HepG2 (cell line): Measurements from ENCODE around the gene ZNF700. TPM values are rescaled to one million over a fixed set of nuclear protein-coding genes. Genes with fewer than 3 reads are reported as not detected.
A peak's percentile ranks its signal among the peaks of the same experiment; 100 is the strongest.

Experiments used
- ATF6 ChIP-seq: sonication (generic); formaldehyde crosslinking; conservative IDR thresholded peaks from 2 replicates; pipeline ENCODE4 v1.4.0; 2020; ENCODE audit warnings: missing genetic modification reagents
- BORCS8-MEF2B ChIP-seq: sonication (generic); formaldehyde crosslinking; IDR thresholded peaks from 2 replicates; pipeline ENCODE4 v1.8.0; 2022; ENCODE audit warnings: mild to moderate bottlenecking, missing genetic modification reagents
- CEBPG ChIP-seq: IDR thresholded peaks from 2 replicates; pipeline ENCODE4 v1.6.1; 2016
- HCFC1 ChIP-seq: fragments of 150-350 bp; IDR thresholded peaks from 2 replicates; pipeline ENCODE4 v1.6.1; 2014; ENCODE audit warnings: low read depth, low read length
- KMT2B ChIP-seq: IDR thresholded peaks from 2 replicates; pipeline ENCODE4 v1.6.1; 2016; ENCODE audit warnings: missing genetic modification reagents, missing compliant biosample characterization
- MXI1 ChIP-seq: IDR thresholded peaks from 3 replicates; pipeline ENCODE4 v1.6.1; 2012; ENCODE audit warnings: low read depth, low read length, inconsistent platforms, borderline replicate concordance
- RAD21 ChIP-seq: fragments of 450-650 bp; formaldehyde crosslinking; IDR thresholded peaks from 2 replicates; pipeline ENCODE4 v1.5.0; 2020; ENCODE audit warnings: mild to moderate bottlenecking
- TBX3 ChIP-seq: fragments of 450-650 bp; IDR thresholded peaks from 2 replicates; pipeline ENCODE4 v1.6.1; 2017; ENCODE audit warnings: antibody characterized with exemption, mild to moderate bottlenecking, inconsistent platforms, borderline replicate concordance
- ZBTB7A ChIP-seq: sonication (generic); formaldehyde crosslinking; IDR thresholded peaks from 2 replicates; pipeline ENCODE4 v1.8.0; 2022; ENCODE audit warnings: mild to moderate bottlenecking, missing genetic modification reagents
- polyA plus RNA-seq, 8 experiments: library from polyadenylated mRNA; depleted of rRNA in 3 of 8; stranded (reverse) in 7 of 8; unstranded in 1 of 8; fragments of >200 nt; fragmentation: Illumina TruSeq in 4 of 8; extraction: Trizol in 4 of 8; gene quantifications; 2 replicates each; pipeline versions ENCODE4 v1.2.1 to v1.2.3, GENCODE V29; 2011 to 2016; ENCODE audit warnings: low read depth in 4 of 8, missing spikeins in 1 of 8, mixed read lengths in 1 of 8; ENCODE audit not compliant: insufficient read depth in 1 of 8
- total RNA-seq, 5 experiments: library from RNA; depleted of rRNA; stranded (reverse); fragments of >200 nt; fragmentation: Illumina TruSeq; extraction: Trizol; gene quantifications; 2 replicates each; pipeline ENCODE4 v1.2.3, GENCODE V29; 2016; ENCODE audit warnings: low read depth in 1 of 5
- TF ChIP-seq, protein P1 (sequence below): sonication (generic); formaldehyde crosslinking; IDR thresholded peaks from 2 replicates; pipeline ENCODE4 v1.8.1; 2023; ENCODE audit warnings: missing genetic modification reagents, mild to moderate bottlenecking, borderline replicate concordance
- TF ChIP-seq, protein P2 (sequence below): sonication (generic); formaldehyde crosslinking; IDR thresholded peaks from 2 replicates; pipeline ENCODE4 v1.4.0; 2020; ENCODE audit warnings: missing genetic modification reagents
- TF ChIP-seq, protein P3 (sequence below): sonication (generic); formaldehyde crosslinking; IDR thresholded peaks from one replicate; pipeline ENCODE4 v1.5.1; 2020; ENCODE audit warnings: mild to moderate bottlenecking, missing genetic modification reagents; ENCODE audit errors: not compliant biosample characterization

ZNF700 gene
- total and polyA plus RNA-seq, 2 of the 13 experiments (the other 11 are each of a cell fraction or from before 2014, with no cell fraction given), result 6.0 to 12.8 TPM

DNA sequence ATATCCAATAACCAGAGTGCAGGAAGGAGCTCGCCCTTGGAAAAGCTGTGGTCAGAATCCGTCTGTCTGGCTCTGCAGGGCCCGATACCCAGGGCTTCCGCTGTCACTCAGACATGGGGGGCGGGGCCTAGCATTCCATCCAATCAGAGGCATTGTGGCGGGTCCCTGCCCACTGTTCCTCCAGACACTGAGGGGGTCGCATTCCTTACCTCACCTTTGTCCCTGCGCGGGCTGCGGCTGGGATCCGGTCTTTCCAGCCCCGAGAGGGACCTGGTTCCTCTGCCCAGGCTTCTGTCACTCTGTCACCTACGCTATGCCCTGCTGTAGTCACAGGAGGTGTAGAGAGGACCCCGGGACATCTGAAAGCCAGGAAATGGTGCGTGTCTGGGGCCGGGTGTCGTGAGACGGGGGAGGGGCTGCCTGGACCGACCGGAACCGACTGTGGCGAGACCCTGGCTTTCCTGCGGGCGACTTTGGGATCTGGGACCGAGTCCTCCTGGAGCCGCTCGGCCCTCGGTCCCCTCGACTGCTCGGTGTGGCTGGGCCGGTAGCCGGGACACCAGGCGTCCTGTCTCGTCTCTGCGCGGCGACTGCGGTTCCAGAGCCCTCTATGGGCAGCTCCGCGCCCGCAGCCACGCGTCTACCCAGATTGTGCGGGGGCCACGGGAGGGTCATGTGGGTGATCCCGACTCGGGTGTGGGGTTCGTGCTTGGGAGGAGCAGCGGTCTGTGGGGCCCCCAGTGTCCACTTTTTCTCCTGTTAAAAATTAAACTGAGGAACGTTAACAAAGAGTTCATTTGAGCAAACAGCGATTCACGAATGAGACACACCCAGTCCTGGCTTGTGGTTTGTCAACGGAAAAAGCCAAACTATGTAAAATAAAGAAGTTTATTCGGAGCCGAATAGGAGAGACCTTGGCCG, 37.0 kb upstream of the ZNF700 start, which contains the start of gene ZNF69 (continued):
- TF ChIP-seq, protein P1, sequence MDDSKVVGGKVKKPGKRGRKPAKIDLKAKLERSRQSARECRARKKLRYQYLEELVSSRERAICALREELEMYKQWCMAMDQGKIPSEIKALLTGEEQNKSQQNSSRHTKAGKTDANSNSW (CRISPR knock-in tag), result peak; percentile 30; the same call in 1 of the 2 replicates
- TF ChIP-seq KMT2B (peak; percentile 46; the same call in 1 of the 2 replicates), TBX3 (no peak), ATF6 (no peak; the same call in 1 of the 2 replicates), CEBPG (no peak), HCFC1 (no peak), ZBTB7A (peak; percentile 90), MXI1 (no peak; the same call in 2 of the 3 replicates), BORCS8-MEF2B (CRISPR knock-in tag) (peak; percentile 64; the same call in 1 of the 2 replicates), RAD21 (CRISPR knock-in tag) (peak; percentile 46)
- TF ChIP-seq, protein P2, sequence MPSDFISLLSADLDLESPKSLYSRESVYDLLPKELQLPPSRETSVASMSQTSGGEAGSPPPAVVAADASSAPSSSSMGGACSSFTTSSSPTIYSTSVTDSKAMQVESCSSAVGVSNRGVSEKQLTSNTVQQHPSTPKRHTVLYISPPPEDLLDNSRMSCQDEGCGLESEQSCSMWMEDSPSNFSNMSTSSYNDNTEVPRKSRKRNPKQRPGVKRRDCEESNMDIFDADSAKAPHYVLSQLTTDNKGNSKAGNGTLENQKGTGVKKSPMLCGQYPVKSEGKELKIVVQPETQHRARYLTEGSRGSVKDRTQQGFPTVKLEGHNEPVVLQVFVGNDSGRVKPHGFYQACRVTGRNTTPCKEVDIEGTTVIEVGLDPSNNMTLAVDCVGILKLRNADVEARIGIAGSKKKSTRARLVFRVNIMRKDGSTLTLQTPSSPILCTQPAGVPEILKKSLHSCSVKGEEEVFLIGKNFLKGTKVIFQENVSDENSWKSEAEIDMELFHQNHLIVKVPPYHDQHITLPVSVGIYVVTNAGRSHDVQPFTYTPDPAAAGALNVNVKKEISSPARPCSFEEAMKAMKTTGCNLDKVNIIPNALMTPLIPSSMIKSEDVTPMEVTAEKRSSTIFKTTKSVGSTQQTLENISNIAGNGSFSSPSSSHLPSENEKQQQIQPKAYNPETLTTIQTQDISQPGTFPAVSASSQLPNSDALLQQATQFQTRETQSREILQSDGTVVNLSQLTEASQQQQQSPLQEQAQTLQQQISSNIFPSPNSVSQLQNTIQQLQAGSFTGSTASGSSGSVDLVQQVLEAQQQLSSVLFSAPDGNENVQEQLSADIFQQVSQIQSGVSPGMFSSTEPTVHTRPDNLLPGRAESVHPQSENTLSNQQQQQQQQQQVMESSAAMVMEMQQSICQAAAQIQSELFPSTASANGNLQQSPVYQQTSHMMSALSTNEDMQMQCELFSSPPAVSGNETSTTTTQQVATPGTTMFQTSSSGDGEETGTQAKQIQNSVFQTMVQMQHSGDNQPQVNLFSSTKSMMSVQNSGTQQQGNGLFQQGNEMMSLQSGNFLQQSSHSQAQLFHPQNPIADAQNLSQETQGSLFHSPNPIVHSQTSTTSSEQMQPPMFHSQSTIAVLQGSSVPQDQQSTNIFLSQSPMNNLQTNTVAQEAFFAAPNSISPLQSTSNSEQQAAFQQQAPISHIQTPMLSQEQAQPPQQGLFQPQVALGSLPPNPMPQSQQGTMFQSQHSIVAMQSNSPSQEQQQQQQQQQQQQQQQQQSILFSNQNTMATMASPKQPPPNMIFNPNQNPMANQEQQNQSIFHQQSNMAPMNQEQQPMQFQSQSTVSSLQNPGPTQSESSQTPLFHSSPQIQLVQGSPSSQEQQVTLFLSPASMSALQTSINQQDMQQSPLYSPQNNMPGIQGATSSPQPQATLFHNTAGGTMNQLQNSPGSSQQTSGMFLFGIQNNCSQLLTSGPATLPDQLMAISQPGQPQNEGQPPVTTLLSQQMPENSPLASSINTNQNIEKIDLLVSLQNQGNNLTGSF (CRISPR knock-in tag), result peak; percentile 74; the same call in 1 of the 2 replicates
- TF ChIP-seq, protein P3, sequence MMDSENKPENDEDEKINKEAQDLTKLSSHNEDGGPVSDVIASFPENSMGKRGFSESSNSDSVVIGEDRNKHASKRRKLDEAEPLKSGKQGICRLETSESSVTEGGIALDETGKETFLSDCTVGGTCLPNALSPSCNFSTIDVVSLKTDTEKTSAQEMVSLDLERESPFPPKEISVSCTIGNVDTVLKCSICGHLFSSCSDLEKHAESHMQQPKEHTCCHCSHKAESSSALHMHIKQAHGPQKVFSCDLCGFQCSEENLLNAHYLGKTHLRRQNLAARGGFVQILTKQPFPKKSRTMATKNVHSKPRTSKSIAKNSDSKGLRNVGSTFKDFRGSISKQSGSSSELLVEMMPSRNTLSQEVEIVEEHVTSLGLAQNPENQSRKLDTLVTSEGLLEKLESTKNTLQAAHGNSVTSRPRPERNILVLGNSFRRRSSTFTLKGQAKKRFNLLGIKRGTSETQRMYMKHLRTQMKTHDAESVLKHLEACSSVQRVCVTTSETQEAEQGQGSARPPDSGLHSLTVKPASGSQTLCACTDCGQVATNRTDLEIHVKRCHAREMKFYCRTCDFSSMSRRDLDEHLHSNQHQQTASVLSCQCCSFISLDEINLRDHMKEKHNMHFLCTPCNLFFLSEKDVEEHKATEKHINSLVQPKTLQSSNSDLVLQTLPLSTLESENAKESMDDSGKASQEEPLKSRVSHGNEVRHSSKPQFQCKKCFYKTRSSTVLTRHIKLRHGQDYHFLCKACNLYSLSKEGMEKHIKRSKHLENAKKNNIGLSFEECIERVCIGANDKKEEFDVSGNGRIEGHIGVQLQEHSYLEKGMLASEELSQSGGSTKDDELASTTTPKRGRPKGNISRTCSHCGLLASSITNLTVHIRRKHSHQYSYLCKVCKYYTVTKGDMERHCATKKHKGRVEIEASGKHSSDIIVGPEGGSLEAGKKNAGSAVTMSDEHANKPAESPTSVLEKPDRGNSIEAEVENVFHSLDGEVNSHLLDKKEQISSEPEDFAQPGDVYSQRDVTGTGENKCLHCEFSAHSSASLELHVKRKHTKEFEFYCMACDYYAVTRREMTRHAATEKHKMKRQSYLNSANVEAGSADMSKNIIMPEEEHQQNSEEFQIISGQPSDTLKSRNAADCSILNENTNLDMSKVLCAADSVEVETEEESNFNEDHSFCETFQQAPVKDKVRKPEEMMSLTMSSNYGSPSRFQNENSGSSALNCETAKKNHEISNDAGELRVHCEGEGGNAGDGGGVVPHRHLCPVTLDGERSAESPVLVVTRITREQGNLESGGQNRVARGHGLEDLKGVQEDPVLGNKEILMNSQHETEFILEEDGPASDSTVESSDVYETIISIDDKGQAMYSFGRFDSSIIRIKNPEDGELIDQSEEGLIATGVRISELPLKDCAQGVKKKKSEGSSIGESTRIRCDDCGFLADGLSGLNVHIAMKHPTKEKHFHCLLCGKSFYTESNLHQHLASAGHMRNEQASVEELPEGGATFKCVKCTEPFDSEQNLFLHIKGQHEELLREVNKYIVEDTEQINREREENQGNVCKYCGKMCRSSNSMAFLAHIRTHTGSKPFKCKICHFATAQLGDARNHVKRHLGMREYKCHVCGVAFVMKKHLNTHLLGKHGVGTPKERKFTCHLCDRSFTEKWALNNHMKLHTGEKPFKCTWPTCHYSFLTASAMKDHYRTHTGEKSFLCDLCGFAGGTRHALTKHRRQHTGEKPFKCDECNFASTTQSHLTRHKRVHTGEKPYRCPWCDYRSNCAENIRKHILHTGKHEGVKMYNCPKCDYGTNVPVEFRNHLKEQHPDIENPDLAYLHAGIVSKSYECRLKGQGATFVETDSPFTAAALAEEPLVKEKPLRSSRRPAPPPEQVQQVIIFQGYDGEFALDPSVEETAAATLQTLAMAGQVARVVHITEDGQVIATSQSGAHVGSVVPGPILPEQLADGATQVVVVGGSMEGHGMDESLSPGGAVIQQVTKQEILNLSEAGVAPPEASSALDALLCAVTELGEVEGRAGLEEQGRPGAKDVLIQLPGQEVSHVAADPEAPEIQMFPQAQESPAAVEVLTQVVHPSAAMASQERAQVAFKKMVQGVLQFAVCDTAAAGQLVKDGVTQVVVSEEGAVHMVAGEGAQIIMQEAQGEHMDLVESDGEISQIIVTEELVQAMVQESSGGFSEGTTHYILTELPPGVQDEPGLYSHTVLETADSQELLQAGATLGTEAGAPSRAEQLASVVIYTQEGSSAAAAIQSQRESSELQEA, result peak; percentile 46
